ENCODE results near the gene WRNIP1.

The WRNIP1 gene

DNA sequence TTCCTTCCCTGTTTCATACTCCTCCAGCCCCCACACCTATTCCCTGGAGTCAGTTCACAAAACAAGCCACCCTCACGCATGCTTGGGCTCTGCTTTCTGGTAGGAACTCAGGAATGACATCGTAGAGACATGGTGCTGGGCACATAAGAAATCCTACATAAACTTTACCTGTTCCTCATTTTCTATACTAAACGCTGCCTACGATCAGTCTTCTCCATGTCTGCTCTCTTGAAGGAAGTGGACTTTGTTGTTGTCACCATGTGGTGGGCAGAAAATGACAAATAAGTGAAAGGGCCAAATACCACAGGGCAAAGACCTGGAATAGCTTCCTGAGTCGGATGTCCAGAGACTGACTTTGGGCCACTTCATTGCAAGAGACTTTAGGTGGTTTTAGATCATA, 24.6 kb upstream of the WRNIP1 start:
- no peak for DNase-seq (ENCODE audit: low read depth)
- no peak for TF ChIP-seq CTCF (IDR thresholded peaks at IDR 0.05; ENCODE audit: low read depth, low read length, missing control alignments)
- no peak overlapping the region for H3K4me3 ChIP-seq (ENCODE audit: low read depth, low read length)

DNA sequence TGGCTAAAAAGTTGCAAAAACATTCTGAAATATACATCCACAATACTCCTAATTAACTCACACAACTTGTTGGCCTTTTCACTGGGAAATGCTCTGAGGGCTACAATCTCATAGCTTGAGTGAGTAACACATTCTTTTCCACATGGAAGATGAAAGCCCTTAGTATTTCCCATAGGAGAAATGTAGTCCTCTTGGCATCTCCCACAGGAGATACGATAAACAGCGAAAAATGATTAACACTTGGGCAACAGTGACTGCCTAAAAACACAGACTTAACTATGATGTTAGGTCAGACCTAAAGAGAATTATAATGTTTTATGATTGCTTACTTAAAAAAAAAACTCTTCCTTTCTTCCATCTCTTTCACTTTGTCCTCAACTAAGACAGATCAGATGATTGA, 23.4 kb upstream of the WRNIP1 start:
- DNase-seq (ENCODE audit: low read depth) = no peak
- no peak for TF ChIP-seq CTCF (IDR thresholded peaks at IDR 0.05; ENCODE audit: low read depth, low read length, missing control alignments)
- no peak overlapping the region for H3K4me3 ChIP-seq (ENCODE audit: low read depth, low read length)

GRCh38 chr6:2743280-2744208, 21.6 kb upstream of the WRNIP1 start:
- H3K4me3 ChIP-seq (ENCODE audit: low read depth, low read length) = no peak overlapping the region
- no peak for TF ChIP-seq CTCF (IDR thresholded peaks at IDR 0.05; ENCODE audit: low read depth, low read length, missing control alignments)
- no peak for DNase-seq (ENCODE audit: low read depth)

DNA sequence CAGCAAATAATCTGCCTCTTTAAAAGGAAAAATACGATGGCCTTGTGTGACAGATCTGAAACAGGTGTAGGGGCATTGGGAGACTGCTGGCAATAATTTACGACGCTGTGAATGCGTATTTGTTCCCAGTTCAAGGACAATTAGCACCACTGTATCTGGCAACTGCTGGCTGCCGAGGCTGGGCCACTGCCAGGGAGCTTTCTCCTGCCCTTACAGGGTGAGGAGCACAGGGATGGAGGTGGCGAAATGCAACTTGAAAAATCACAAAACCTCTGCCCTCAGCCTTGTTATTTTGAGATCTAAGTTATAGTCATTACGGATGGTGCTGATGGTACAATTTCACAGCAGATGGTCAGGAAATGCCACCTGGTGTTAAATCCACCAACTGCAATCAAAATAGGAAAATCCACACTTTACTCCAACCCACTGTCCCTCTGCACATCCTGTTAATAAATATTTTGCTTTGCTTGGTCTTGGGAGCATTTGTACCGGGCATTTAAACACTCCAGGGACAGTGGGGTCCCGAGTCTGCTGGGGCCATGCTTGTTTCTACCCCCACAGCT, 20.9 kb upstream of the WRNIP1 start:
- DNase-seq (ENCODE audit: low read depth) = no peak
- peak; percentile 7 for TF ChIP-seq CTCF (IDR thresholded peaks at IDR 0.05; ENCODE audit: low read depth, low read length, missing control alignments)
- H3K4me3 ChIP-seq (ENCODE audit: low read depth, low read length) = no peak overlapping the region

- TF ChIP-seq CTCF (IDR thresholded peaks at IDR 0.05; ENCODE audit: low read depth, low read length, missing control alignments) = no peak
These were observed 20.4 kb upstream of the WRNIP1 start for GRCh38 chr6:2744778-2745177.

GRCh38 chr6:2745246-2745645, 19.9 kb upstream of the WRNIP1 start:
- no peak for TF ChIP-seq CTCF (IDR thresholded peaks at IDR 0.05; ENCODE audit: low read depth, low read length, missing control alignments)
- H3K4me3 ChIP-seq (ENCODE audit: low read depth, low read length) = no peak overlapping the region
- DNase-seq (ENCODE audit: low read depth) = no peak

More at GRCh38 chr6:2744778-2745177, 20.4 kb upstream of the WRNIP1 start:
- H3K4me3 ChIP-seq (ENCODE audit: low read depth, low read length) = no peak overlapping the region
- no peak for DNase-seq (ENCODE audit: low read depth)

All from GM12864 (cell line).